ENCODE data around the gene RANBP9.

Gene RANBP9

GRCh38 chr6:13589801-13590200, 121.8 kb downstream of the RANBP9 start:
- no peak for DNase-seq (ENCODE audit: extremely low read depth, low read depth)

GRCh38 chr6:13586603-13587542, 124.8 kb downstream of the RANBP9 start:
- TF ChIP-seq CTCF (IDR thresholded peaks at IDR 0.05; ENCODE audit: low read depth, low read length): no peak
- DNase-seq (ENCODE audit: extremely low read depth, low read depth): no peak

More at GRCh38 chr6:13589801-13590200, 121.8 kb downstream of the RANBP9 start:
- no peak for TF ChIP-seq CTCF (IDR thresholded peaks at IDR 0.05; ENCODE audit: low read depth, low read length)

GRCh38 chr6:13581700-13582229, 129.9 kb downstream of the RANBP9 start:
- no peak for DNase-seq (ENCODE audit: extremely low read depth, low read depth)
- no peak for TF ChIP-seq CTCF (IDR thresholded peaks at IDR 0.05; ENCODE audit: low read depth, low read length)

DNA sequence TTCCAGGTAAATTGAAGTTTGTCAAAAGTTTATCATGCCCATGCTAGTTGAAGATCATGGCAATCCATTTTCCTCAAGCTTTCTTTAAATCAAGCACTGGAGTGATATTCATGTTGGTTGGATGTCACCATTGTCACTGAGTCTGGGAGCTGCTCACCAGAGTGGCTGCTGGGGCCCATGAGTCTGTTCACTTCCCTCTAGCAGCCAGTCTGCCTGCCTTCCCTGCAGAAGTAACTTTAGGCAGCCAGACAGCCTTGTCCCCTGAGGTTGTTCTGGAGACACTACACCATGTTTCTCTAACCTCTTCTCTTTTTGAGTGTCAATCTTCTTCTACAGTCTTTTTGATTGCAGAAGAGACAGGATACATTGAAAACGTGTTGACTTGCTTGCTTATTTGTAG, 131.7 kb downstream of the RANBP9 start:
- TF ChIP-seq CTCF (IDR thresholded peaks at IDR 0.05; ENCODE audit: low read depth, low read length): no peak
- DNase-seq (ENCODE audit: extremely low read depth, low read depth): no peak

- no peak for DNase-seq (ENCODE audit: extremely low read depth, low read depth)
- TF ChIP-seq CTCF (IDR thresholded peaks at IDR 0.05; ENCODE audit: low read depth, low read length): no peak
These were observed 133.7 kb downstream of the RANBP9 start for GRCh38 chr6:13577926-13578325.

GRCh38 chr6:13576017-13576416, 135.6 kb downstream of the RANBP9 start:
- TF ChIP-seq CTCF (IDR thresholded peaks at IDR 0.05; ENCODE audit: low read depth, low read length): no peak

DNA sequence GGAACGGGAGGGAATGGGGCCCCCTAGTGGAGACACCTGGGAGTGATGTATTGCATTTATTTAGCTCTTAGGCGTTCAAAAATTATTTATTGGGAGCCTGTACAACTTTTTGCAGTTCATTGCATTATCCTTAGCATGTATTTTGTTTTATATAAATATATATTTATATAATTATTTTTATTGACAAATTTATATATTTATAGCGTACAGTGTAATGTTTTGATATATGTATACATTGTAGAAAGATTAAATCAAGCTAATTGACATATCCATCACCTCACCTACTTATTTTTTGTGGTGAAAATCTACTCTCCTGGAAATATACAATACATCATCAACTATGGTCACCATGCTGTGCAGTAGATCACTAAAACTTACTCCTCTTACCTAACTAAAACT, 136.3 kb downstream of the RANBP9 start:
- peak; percentile 77; the same call in 1 of the 2 replicates for TF ChIP-seq CTCF (IDR thresholded peaks at IDR 0.05; ENCODE audit: low read depth, low read length)
- DNase-seq (ENCODE audit: extremely low read depth, low read depth): no peak

More at GRCh38 chr6:13576017-13576416, 135.6 kb downstream of the RANBP9 start:
- no peak for DNase-seq (ENCODE audit: extremely low read depth, low read depth)

Data from AG09319 (cell line).